Omental fat pad (tissue), 4 donors: ENCODE results near the gene KRT35. TPM values are rescaled to one million over a fixed set of nuclear protein-coding genes. Genes with fewer than 3 reads are reported as not detected.
A peak's percentile ranks its signal among the peaks of the same experiment; 100 is the strongest.

Experiments used
- ATAC-seq: fragments of 150-250 bp; one replicate; pipeline ENCODE4 v1.9.1; 2016; ENCODE audit warnings: mild to moderate bottlenecking, moderate library complexity; ENCODE audit not compliant: low FRiP score
- DNase-seq: peaks from one replicate; pipeline ENCODE4 v3.0.0-alpha.2; 2019; ENCODE audit warnings: low spot score
- total RNA-seq, 4 donors: library from RNA; depleted of rRNA; stranded (reverse); fragments of >200 nt; gene quantifications; one replicate each; pipeline ENCODE4 v1.1.0, GENCODE V29; 2016
- TF ChIP-seq, protein P1 (sequence below), 3 donors: fragments of 450-650 bp; IDR thresholded peaks; one replicate each; pipeline ENCODE4 v1.5.1; 2016 to 2017; ENCODE audit warnings: antibody characterized with exemption in 3 of 3, mild to moderate bottlenecking in 3 of 3, moderate library complexity in 2 of 3

Gene KRT35
- total RNA-seq, 4 donors from 2014 or later = not detected

DNA sequence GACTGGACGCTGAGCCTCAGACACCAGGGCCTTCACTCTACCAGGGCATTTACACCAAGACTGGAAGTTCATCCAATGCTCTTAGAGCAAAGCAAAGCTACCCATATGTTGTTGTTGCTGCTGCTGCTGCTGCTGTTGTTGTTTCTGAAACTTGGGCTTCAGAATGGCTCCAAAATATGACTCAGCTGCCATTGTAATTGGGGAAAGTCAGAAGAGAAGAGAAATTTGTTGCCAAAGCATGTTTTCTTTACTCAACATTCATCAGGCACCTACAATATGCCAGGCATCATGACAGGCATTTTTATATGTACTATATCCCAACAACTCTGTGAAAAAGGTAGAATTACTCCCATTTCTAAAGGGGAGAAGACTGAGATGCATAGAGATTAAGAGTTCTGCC, 25.7 kb downstream of the KRT35 start:
- TF ChIP-seq, protein P1, sequence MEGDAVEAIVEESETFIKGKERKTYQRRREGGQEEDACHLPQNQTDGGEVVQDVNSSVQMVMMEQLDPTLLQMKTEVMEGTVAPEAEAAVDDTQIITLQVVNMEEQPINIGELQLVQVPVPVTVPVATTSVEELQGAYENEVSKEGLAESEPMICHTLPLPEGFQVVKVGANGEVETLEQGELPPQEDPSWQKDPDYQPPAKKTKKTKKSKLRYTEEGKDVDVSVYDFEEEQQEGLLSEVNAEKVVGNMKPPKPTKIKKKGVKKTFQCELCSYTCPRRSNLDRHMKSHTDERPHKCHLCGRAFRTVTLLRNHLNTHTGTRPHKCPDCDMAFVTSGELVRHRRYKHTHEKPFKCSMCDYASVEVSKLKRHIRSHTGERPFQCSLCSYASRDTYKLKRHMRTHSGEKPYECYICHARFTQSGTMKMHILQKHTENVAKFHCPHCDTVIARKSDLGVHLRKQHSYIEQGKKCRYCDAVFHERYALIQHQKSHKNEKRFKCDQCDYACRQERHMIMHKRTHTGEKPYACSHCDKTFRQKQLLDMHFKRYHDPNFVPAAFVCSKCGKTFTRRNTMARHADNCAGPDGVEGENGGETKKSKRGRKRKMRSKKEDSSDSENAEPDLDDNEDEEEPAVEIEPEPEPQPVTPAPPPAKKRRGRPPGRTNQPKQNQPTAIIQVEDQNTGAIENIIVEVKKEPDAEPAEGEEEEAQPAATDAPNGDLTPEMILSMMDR (IDR thresholded peaks at IDR 0.05) = no peak
- ATAC-seq (no peak), DNase-seq (no peak)

DNA sequence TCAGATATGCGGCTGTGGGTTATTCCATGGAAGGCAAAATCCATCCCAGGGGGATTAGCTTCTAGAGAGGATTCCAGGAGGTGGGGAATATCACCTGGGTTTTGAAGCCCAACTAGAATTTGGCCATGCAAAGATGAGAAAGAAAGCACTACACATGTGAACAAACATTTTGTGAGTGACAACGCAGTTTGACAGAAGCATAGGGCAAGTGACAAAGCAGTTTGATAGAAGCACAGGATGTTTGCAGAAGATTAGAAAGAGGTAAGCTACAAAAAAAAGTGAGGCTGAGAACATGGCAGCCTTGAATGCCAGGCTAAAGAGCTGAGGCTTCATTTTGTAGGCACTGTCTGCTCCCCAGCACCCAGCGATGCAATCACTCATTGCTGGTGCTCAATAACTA, 27.9 kb downstream of the KRT35 start:
- ATAC-seq (no peak), DNase-seq (no peak)
- TF ChIP-seq, protein P1 (IDR thresholded peaks at IDR 0.05) = no peak

DNA sequence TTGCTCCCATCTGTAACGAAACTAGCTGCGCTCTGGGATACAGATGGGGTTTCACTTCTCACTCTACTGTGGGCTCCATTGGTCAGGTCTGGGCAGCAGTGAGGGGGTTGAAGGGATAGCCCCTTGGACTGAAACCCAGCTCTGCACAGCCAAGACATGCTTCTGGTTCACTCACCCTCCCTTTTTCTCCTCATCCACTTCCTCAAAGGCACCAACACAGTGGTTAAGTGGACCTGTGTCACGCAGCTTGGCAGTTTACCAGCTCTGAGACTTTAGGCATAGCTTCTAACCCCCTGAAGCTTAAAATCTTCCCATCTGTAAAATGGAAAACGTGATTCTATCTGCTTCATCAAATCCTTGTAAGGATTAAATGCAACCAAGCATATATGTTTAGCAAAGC, 28.7 kb downstream of the KRT35 start:
- TF ChIP-seq, protein P1 (IDR thresholded peaks at IDR 0.05) = no peak
- DNase-seq (no peak), ATAC-seq (no peak)

DNA sequence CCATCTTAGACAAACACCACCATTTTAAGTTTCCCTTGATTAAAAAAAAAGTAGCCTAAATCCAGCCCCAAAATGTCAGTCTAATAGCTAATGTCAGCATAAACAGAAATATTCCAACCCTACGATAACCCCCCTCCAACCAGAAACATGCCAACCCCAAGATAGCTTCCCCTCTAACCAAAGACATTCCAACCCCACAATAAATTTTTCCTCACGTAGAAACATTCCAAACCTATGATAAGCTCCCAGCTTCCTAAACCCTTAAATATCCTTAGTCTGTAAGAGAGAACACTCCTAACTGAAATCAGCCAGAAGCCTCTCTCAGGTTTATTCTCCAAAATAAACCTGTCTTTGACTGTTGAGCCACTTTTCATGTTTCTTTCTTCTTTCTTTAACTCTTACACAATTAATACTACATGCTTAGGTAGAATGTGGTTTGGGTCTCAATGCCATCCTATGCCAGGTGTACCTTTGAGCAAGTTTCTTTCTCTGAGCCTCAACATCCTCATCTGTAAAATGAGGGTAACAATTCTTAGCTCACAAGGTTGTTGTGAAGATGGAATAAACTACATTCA, 29.7 kb downstream of the KRT35 start:
- TF ChIP-seq, protein P1 (IDR thresholded peaks at IDR 0.05) = no peak
- no peak for ATAC-seq
- DNase-seq = no peak

DNA sequence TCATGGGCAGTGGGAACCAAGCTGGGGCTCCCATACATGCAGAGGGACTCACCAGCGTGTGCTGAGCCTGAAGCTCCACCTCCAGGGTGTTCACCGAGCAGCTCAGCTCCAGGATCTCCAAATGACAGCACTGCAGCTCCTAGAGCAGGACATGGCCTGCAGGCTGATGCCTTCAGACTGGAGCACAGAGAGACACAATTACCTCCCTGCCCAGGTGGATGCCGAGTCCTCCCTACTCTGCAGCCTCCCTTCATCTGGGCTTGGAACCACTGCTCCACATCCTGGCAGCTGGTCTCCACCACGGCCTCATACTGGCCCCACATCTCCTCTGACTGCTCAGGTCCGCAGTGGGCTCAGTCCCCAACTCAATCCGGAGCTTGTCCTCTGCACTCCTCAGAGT, 31.9 kb downstream of the KRT35 start:
- TF ChIP-seq, protein P1 (IDR thresholded peaks at IDR 0.05) = no peak
- ATAC-seq = no peak
- DNase-seq = no peak

DNA sequence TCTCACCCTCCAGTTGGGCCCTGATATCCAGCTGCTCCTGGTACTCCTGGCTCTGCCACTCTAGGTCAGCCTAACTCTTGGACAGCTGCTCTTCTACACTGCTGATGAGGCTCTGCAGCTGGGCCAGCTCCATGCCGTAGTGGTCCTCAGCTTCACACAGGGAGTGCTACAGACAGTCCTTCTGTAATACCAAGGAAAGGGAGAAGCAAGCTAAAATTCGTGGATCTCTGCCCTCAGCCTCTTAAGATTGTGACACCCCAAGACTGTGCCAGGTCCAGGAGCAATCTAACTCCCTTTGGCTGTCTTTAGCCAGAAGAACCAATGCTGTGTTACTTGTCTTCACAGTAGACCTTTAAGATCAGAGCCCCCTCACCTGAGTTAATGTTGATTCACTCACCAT, 32.4 kb downstream of the KRT35 start:
- ATAC-seq = no peak
- DNase-seq = no peak
- TF ChIP-seq, protein P1 (IDR thresholded peaks at IDR 0.05) = no peak

DNA sequence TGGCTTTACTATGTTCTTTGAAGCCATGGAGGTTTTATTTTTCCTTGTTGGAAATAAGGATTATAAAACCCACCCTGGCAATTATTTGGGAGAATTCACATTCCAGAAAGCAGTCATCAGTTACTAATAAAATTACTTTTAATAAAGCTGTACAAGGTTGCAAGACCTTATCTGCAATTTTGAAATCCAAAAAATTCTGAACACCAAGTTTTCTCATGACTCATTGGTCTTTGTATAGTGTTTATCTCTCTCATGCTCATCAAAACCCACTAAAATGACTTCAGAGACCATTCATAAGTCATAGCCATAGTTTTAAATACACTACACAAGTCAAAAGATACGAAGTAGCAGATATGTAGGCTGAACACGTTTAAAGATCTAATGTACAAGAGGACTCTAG, 34.1 kb downstream of the KRT35 start:
- no peak for DNase-seq
- TF ChIP-seq, protein P1 (IDR thresholded peaks at IDR 0.05) = no peak
- ATAC-seq = peak; percentile 84
